Hepatic stellate cell (primary cell): ENCODE data around the gene GJA1.
"Not testable (repeated sequence)": the region's sequence is repeated elsewhere in the genome, so short reads cannot be mapped to it uniquely, and the experiment has no call there.

Source experiments
- DNase-seq: peaks from one replicate; pipeline ENCODE4 v3.0.0; 2011; ENCODE audit warnings: low spot score

GJA1 gene

DNA sequence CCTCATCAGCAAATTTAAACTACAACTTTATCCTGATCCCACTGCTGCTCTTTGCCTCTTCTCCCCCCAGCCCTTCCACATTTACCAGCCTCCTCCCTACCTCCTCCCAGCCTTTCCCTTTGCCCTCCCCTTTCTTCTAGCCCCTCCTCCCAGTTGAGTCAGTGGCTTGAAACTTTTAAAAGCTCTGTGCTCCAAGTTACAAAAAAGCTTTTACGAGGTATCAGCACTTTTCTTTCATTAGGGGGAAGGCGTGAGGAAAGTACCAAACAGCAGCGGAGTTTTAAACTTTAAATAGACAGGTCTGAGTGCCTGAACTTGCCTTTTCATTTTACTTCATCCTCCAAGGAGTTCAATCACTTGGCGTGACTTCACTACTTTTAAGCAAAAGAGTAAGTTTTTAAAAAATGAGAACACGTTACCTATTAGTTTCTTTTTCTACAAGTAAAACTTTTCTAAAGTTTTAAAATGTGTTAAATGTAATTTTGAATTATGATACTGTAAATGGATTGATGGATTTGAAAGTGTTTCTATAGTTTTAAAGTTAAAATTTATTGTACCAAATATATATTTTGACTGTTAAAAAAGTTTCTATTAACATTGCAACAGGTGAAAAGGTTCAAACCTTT lies at the start of gene GJA1:
Gene GJA1, plus strand, starts transcription at position 203 of the 626 bp plus-strand sequence. CDS start 11,202 bp downstream, outside the sequence.
- peak; percentile 72 for DNase-seq

- not testable (repeated sequence) for DNase-seq
These were observed 48.9 kb upstream of the GJA1 start for GRCh38 chr6:121386551-121386950.

DNA sequence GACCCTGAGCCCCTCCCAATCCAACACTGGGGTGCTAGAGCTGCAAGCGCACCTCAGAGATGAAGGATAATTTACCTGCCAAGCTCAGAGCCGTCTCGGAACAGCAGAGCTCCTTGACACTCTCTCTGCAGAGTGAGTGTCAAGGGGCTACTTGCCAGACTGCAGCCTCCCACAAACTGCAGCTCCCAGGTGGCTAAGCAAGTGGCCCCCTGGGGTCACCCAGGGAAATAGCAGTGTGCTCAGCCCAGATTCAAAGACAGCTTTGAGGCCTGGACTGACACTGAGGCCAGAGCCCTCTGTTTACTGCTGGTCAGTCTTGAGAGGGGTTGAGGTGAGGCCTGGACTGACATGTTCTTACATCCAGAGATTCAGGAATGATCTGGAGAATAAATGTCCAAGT lies 46.0 kb upstream of the GJA1 start:
- no peak for DNase-seq

DNA sequence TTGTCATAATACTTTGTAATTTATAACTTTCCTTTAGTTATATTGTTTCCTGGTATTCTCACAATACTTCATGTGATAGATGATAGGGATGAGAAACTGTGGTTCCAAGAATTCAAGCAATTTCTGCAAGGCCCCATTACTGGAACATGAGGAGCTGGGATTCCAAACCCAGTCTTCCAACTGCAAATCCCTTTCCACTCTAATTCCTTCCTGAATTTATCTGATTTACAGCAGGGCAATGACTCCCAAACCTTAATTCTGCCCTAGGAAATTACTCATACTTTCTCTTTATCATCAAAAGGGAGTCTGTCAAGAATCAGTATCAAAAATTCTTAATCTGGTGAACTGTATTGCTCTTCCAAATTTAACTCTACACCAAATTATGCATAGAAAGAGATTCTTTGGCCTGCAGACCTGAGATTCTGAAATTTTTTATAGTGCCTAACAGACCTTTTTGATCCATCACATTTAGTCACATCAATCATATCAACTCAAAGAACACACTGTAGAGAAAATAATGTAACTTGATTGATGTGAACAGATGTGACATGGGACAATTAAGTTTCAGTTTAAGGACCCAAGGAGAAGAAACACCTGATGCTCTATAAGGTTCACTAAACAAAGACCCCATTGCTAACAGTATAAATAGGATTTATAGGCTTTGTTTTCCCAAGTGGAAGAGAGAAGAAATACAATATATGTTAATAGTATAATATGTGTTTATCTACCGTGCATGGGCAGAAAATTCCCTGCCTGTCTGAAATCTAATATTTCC lies 41.5 kb upstream of the GJA1 start:
- no peak for DNase-seq

GRCh38 chr6:121395736-121396135 lies 39.7 kb upstream of the GJA1 start:
- DNase-seq = no peak

- not testable (repeated sequence) for DNase-seq
These were observed 38.3 kb upstream of the GJA1 start for GRCh38 chr6:121397188-121397587.

- no peak for DNase-seq
These were observed 37.3 kb upstream of the GJA1 start for GRCh38 chr6:121398127-121398526.

DNA sequence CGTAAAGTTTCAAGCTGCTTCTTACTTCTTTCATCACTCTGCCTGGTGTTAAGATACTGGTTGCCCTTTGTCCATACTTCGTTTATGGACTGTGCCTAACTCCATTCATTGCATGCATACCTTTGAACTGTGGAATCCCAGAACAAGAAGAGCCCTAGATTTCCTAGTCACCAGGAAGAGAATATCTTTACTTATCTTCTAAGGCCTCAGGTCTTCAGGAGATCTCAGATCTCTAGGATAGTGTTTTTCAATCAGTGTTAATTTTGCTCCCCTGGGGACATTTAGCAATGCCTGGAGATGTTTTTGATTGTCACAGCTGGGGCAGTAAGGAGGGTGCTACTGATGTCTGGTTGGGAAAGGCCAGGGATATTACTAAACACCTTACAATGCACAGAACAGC lies 35.5 kb upstream of the GJA1 start:
- DNase-seq = no peak

GRCh38 chr6:121403964-121404363 lies 31.5 kb upstream of the GJA1 start:
- no peak for DNase-seq

GRCh38 chr6:121405306-121405705 lies 30.1 kb upstream of the GJA1 start:
- no peak for DNase-seq

DNA sequence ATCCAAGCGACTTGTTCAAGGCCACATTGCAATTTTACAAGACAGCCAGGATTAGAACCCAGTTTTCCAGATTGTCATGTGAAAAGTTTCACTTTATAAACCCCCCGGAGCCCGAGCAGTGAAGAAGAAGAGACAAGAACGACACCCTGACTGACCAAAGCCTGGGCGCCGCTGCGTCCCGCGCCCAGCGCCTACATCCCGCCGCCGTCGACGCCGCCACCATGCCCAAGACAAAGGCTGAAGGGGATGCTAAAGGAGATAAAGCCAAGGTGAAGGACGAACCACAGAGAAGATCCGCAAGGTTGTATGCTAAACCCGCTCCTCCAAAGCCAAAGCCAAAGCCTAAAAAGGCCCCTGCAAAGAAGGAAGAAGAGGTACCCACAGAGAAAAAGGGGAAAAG lies 27.1 kb upstream of the GJA1 start:
- DNase-seq = no peak

GRCh38 chr6:121413879-121414278 lies 21.6 kb upstream of the GJA1 start:
- no peak for DNase-seq

DNA sequence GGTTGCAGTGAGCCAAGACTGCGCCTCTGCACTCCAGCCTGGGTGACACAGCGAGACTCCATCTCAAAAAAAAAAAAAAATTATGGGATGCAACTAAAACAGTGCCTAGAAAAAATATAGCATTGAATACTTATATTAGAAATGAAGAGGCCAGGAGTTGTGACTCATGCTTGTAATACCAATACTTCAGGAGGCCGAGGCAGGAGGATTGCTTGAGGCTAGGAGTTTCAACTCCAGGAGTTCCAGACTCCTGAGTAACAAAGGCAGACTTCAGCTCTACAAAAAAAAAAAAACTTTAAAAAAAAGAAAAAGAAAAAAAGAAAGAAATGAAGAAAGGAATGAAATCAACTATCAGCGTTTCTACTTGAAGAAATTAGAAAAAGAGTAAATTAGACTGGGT lies 17.1 kb upstream of the GJA1 start:
- no peak for DNase-seq

- DNase-seq = no peak
These were observed 8.8 kb upstream of the GJA1 start for GRCh38 chr6:121426686-121427085.

DNA sequence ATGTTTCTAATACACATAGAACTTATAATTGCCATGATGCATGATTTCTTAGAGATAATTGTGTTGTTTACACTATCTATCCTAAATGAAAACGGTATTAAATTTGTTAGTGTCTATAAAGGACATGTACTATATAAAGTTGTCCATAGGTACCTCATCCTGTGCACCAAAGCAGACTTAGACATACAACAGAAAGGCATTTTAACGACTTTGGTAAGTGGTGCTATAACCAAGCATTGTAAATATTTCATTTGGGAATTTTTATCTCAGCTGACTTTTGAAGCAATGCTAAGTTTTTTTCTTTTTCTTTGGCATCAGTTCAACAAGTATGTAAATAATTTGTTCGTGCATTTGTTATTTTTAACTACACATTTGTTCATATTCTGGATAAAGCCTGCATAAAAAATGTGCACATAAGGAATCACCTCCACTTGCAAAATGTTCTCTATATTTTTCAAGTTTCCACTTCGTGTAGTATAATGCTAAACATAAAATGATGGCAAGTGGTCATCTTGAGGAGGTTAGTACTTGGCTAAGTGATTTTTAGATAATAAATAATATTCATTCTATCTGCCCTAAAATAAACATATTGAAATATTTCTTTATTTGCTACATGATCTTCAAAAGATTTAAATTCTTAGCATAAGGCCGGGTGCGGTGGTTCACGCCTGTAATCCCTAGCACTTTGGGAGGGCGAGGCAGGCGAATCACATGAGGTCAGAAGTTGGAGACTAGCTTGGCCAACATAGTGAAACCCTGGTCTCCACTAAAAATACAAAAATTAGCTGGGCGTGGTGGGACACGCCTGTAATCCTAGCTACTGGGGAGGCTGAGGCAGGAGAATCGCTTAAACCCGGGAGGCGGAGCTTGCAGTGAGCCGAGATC lies 6.3 kb upstream of the GJA1 start:
- DNase-seq = no peak

DNA sequence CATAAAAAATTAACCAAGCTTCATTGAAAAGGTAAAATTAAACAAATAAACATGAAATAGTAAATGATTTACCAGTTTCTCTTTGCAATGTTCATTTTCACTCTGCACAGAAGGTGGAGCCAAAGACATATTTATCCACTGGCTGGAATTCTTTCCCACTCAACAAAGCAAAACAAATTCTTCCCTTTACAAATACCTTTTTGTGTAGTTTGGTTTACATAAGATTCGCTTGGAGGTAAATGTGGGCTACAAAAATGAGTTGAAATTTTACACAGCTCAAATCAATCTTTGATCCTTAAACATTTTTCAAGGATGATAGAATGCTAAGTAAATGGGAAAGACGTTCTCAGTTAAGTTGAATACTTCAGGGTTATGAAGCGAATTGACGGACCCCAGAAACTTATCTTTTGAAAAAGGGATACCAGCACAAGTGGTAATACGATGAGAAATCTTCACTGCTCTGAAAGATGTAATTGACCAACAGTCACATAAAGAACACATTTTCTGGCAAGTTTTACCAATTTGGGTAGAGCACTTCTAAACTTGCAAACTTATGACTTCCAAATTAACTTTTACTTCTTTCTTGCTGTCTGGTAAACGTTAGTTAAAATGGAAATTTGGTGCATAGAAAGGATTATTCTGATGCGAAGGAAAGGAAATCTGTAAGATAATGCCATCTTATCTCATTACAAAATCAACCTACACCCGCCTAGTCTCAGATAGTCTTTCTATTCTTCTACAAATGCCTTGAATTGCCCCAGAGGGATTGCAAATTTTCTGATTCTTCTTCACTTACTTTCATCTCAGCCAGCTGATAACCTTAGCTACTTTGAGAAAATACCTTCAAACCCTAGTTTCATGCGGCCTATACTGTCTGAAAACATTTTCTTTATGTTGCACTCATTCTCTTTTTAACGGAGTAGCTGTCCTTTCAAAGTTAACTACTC lies 4.7 kb upstream of the GJA1 start:
- DNase-seq = peak; percentile 30

DNA sequence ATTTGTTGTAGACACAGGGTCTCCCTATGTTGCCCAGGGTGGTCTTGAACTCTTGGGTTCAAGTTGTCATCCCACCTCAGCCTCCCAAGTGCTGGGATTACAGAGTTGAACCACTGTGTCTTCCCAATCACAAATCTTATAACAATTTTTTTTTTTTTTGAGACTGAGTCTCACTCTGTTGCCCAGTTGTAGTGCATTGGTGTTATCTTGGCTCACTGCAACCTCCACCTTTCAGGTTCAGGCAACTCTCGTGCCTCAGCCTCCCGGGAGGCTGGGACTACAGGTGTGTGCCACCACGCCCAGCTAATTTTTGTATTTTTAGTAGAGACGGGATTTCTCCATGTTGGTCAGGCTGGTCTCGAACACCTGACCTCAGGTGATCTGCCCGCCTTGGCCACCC lies 3.7 kb upstream of the GJA1 start:
- DNase-seq = not testable (repeated sequence)

DNA sequence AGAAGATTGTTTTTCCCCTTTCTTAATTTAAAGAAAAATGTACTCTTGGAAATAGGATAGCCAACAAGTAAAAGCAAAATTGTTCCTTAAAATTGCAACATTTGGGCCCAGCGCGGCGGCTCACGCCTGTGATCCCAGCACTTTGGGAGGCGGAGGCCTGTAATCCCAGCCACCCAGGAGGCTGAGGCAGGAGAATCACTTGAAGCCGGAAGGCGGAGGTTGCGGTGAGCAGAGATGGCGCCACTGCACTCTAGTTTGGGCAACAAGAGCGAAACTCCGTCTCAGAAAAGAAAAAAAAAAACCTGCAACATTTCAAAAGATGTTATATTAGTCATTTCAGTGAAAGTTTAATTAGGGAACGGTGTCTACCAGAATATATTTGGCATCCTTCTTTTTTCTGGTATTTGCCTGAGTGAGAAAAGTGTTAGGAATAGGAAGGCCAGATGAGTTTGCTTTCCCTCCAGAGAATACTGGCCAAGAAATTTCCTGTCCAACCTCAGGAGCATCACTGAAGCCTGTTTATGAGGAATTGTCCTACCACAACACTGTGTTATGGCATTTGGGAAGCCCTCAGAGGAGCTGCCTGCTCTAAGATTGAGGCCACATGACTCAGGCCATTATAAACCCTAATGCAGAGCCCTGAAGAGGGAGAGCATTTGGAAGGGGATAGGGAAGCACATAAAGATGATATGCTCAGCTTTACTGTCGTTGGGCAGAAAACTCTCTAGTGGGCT lies 1.2 kb upstream of the GJA1 start:
- no peak for DNase-seq

DNA sequence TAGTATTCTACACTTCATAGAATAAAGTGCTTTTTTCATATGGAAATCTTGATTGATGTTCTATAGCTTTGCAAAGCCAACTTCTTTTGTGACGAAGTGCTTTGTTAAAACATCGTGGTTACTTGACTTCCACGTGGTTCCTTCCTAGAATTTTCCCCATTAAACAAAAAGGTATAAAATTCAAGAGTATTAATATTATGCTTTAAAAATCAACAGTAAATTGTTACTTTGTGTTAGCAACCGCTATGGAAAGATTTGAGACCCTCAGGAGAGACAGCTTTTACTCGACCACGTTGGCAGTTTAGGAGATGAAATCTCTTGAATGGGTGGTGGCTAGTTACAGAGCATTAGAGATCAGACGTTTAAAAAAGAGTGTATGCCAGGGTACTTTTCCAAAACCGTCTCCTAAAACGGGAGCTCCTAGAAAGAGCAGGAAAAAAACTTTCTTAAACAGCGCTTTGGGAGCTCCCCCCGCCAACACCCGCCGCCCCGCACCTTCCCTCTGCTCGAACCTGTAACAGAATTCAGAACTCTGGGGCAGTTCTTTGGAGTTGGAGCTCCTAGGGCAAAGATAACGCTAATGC lies 920 bp downstream of the GJA1 start:
- DNase-seq = peak; percentile 9
